Measurements from ENCODE around the gene SLC66A1. TPM values are rescaled to one million over a fixed set of nuclear protein-coding genes. Genes with fewer than 3 reads are reported as not detected.

The SLC66A1 gene
- total RNA-seq, 1 donor, result 18.6 TPM

DNA sequence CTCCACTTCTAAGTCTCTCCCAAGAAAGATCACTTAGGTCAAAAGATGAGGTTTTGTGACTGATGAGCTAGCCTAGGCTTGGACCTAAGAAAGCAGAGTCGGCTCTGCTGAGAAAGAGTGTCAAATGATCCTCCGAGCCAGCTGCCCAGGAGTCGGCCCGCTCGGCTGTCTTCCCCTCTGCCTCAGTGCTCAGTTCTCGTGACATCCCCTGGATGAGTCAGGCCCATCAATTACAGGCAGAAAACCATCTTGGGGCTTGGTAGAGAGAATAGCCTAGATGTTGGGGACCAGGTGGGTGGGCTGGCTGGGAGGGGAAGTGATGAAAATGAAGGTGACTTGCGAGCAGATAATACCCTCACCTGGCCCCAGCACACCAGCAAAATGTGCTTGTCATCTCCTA lies 60.5 kb downstream of the SLC66A1 start:
- TF ChIP-seq, protein P1, sequence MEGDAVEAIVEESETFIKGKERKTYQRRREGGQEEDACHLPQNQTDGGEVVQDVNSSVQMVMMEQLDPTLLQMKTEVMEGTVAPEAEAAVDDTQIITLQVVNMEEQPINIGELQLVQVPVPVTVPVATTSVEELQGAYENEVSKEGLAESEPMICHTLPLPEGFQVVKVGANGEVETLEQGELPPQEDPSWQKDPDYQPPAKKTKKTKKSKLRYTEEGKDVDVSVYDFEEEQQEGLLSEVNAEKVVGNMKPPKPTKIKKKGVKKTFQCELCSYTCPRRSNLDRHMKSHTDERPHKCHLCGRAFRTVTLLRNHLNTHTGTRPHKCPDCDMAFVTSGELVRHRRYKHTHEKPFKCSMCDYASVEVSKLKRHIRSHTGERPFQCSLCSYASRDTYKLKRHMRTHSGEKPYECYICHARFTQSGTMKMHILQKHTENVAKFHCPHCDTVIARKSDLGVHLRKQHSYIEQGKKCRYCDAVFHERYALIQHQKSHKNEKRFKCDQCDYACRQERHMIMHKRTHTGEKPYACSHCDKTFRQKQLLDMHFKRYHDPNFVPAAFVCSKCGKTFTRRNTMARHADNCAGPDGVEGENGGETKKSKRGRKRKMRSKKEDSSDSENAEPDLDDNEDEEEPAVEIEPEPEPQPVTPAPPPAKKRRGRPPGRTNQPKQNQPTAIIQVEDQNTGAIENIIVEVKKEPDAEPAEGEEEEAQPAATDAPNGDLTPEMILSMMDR (IDR thresholded peaks at IDR 0.05; ENCODE audit: insufficient read depth, low read depth, low read length), result no peak
- H3K4me3 ChIP-seq (ENCODE audit: low read depth, low read length), result no peak overlapping the region
- DNase-seq (ENCODE audit: low read depth), result peak; percentile 59

DNA sequence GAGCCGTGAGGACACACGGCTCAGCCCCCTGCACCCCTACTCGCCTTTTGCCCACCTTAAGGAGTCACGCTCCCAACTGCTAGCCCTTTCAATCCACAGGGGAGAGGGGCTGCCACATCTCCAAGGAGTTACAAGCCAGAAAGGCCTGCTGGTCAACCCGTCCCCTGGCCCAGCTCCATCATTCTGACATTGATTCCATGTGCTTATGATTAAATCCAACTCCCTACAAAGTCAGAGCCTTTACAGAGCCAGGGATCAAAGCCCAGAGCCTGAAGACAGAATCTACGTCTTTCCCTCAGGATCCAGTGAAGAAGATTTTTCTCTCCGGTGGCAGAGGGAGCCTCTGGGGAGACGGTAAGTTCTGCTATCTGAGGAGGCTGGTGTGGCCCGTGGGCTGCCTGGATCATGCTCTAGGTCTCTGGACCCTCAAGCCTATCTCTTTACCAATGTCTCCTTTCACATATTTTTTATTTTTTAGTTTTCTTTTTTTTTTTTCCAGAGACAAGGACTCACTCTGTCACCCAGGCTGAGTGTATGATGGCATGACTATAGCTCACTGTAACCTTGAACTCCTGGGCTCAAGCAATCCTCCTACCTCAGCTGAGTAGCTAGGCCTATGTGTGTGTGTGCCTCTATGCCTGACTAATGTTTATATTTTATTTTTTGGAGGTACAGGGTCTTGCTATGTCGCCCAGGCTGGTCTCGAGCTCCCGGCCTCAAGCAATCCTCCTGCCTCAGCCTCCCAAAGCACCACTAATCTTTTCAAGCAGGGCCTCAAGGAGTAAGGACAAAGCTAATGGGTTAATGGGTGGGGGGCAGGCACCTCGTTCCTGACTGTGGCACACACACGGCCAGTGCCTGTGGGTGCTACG lies 61.3 kb downstream of the SLC66A1 start:
- peak; percentile 36 for DNase-seq (ENCODE audit: low read depth)
- H3K4me3 ChIP-seq (ENCODE audit: low read depth, low read length), result no peak overlapping the region
- TF ChIP-seq, protein P1 (IDR thresholded peaks at IDR 0.05; ENCODE audit: insufficient read depth, low read depth, low read length), result no peak

DNA sequence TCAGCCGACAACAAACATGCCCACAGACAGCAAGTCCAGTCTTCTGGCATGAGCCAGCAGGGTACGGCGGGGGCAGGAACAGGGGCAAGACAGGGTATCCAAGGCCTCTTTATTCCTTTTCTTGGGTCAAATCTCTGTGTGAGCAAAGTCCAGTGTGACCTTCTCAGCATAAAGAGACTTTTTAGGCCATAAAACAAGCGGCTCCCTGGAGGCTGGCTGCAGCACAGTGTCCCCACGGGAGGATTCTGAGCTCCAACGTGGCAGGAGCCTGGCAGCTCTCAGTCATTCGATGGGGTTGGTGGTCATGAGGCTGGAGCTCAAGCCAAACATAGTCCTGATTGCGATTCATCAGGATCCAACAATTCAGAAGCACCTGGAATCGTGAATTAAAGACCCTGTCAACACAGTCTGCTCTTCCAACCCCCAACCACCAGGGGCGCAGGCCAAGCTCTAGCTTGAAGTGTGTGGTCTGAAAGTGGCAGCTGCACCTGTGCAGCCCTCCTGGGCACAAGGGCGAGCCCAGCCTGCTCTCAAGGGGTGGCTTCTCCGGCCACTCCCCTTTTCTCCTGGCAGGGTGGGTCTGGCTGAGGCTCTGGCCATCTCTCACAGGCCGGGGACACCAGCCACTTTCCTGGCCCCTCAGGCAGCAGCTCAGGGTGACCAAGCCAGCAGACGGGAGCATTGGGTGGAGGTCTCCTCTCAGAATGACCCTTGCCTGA lies 62.1 kb downstream of the SLC66A1 start:
- TF ChIP-seq, protein P1 (IDR thresholded peaks at IDR 0.05; ENCODE audit: insufficient read depth, low read depth, low read length), result peak; percentile 23
- no peak for DNase-seq (ENCODE audit: low read depth)
- H3K4me3 ChIP-seq (ENCODE audit: low read depth, low read length), result no peak overlapping the region

DNA sequence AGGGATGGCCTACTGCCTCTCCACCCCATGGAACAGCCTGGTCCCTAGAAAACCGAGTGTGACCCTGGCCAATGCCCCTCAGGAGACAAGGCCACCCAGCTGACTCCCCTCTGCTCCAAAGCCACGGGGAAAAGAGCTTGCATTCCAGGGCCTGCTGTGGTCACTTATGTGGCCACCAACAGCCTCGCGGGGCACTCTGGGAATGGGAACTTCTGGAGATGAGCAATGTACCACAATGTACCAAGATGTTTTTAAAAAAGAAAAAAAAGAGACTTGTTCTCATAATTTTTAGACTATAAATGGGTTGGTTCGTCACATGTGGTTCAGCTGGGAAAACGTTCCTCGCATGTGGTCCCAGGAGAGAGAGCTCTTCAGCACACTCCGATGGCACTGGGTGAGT lies 62.8 kb downstream of the SLC66A1 start:
- H3K4me3 ChIP-seq (ENCODE audit: low read depth, low read length), result no peak overlapping the region
- TF ChIP-seq, protein P1 (IDR thresholded peaks at IDR 0.05; ENCODE audit: insufficient read depth, low read depth, low read length), result no peak
- no peak for DNase-seq (ENCODE audit: low read depth)

DNA sequence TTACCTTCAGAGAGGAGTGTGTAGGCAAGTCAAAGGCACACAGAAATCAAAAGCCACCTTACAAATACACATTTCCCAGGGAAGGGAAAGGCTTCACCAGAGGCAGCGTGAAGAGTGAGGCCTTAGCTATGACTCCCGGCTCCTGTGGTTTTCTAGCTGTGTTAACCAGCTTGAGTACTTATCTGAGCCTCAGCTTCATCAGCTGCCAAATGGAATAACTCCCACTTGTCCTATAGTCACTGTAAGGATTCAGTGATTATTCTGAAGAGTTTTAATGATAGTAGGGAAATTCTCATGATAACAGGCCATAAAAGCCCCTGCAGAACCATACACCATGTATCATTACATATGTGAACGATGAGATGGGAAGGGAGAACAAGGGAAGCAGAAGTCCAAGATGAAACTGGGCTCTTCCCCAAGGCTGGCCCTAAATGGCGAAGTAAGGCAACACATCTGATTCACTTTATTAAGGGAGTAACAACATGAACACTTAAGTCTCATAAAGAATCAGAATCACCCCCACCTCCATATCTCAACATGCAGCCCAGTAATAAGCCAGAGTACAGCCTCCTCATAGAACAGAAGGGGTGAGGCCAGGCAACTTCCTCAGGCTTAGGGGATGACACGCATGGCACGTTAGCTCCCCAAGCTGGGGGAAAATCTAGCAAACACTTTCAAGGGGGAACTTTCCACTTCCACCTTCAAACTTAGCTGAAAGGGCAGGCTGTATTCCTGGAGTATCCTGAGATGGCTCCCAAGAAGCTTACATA lies 63.7 kb downstream of the SLC66A1 start:
- TF ChIP-seq, protein P1 (IDR thresholded peaks at IDR 0.05; ENCODE audit: insufficient read depth, low read depth, low read length), result no peak
- H3K4me3 ChIP-seq (ENCODE audit: low read depth, low read length), result no peak overlapping the region
- no peak for DNase-seq (ENCODE audit: low read depth)

DNA sequence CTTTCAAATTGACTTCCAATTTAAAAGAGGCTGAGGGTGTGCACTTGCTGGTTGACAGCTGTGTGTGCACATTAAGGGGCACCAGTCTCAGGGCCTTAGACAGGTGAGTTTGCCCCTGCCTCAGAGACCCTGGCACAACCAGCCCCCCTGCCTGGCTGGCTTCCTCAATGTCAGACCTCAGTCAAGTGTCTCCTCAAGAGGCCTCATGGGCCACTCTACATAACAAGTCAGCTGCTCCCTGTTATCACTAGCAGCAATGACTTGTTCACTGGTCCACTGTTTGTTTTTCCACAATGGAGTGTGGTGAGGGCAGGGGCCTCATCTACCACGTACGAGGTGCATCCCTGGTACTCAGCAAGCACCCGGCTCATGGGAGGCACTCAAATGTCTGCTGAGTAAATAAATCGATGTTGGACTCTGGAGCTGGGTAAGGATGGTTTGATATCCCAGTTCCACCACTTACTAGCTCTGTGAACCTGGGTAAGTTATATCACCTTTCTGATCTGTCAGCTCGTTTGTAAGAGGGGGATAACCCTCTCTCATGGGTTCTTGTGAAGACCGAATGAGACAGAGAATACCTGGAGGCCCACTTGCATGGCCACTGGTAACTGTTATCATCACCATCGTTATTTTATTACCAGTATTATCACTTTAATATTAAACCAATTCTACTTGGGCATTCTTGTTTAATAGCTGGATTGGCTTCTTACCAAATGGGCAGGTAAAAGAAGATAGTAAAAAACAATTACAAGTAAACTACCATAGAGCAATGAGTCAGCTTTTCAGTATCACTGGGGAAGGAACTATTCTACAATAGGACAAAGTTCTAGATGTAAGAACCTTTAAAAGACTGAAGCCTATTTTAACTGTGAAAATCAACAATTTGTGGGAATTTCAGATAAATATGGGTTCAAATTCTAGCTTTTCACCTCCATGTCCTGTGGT lies 64.6 kb downstream of the SLC66A1 start:
- TF ChIP-seq, protein P1 (IDR thresholded peaks at IDR 0.05; ENCODE audit: insufficient read depth, low read depth, low read length), result no peak
- no peak overlapping the region for H3K4me3 ChIP-seq (ENCODE audit: low read depth, low read length)
- DNase-seq (ENCODE audit: low read depth), result no peak

All from fibroblast of villous mesenchyme (primary cell).